ENCODE measurements around the gene GRIN2A.

The GRIN2A gene

GRCh38 chr16:10210944-10211343, 28.7 kb upstream of the GRIN2A start:
- no peak overlapping the region for H3K4me2 ChIP-seq (ENCODE audit: low read length)
- no peak overlapping the region for H3K56ac ChIP-seq (ENCODE audit: low read length)
- no peak overlapping the region for H2AK5ac ChIP-seq (ENCODE audit: low read length)
- no peak overlapping the region for H3K23ac ChIP-seq (ENCODE audit: low read length)
- H3K27me3 ChIP-seq (ENCODE audit: insufficient read depth, low read length, poor library complexity), result no peaks in the 10 kb centered on the region
- no peak overlapping the region for H4K5ac ChIP-seq (ENCODE audit: low read length)
- no peak overlapping the region for H2BK120ac ChIP-seq (ENCODE audit: low read depth, low read length)
- no peak overlapping the region for H3K27ac ChIP-seq (ENCODE audit: low read depth, low read length)
- no CpG with 5 or more reads among the region's 6 CpGs for WGBS (ENCODE audit: extremely low coverage, insufficient coverage, low lambda C conversion rate)
- no peak overlapping the region for H2BK5ac ChIP-seq (ENCODE audit: low read length)
- no peak overlapping the region for H3K9ac ChIP-seq (ENCODE audit: low read length)
- H3K4ac ChIP-seq (ENCODE audit: low read depth, low read length), result no peak overlapping the region
- H4K8ac ChIP-seq (ENCODE audit: low read depth, low read length), result no peak overlapping the region
- H3K79me1 ChIP-seq (ENCODE audit: low read length), result no peaks in the 10 kb centered on the region
- no peaks in the 10 kb centered on the region for H3K79me2 ChIP-seq (ENCODE audit: control insufficient read depth, insufficient read depth, low read length)
- no peaks in the 10 kb centered on the region for H3K36me3 ChIP-seq (ENCODE audit: control insufficient read depth, insufficient read depth, low read length)
- H3K4me3 ChIP-seq (ENCODE audit: low read length), result no peak overlapping the region
- H3K4me1 ChIP-seq (ENCODE audit: control insufficient read depth, low read depth, low read length), result no peaks in the 10 kb centered on the region
- DNase-seq, result no peak
- H2BK15ac ChIP-seq (replicated peaks; ENCODE audit: low read depth), result no peak overlapping the region
- no peak overlapping the region for H3K18ac ChIP-seq (ENCODE audit: low read length)

- no peak overlapping the region for H3K4ac ChIP-seq (ENCODE audit: low read depth, low read length)
- no peak overlapping the region for H3K18ac ChIP-seq (ENCODE audit: low read length)
- H3K4me2 ChIP-seq (ENCODE audit: low read length), result no peak overlapping the region
- no peak overlapping the region for H2BK120ac ChIP-seq (ENCODE audit: low read depth, low read length)
- H2AK5ac ChIP-seq (ENCODE audit: low read length), result no peak overlapping the region
- H3K9ac ChIP-seq (ENCODE audit: low read length), result no peak overlapping the region
- H3K27ac ChIP-seq (ENCODE audit: low read depth, low read length), result no peak overlapping the region
- no peaks in the 10 kb centered on the region for H3K27me3 ChIP-seq (ENCODE audit: insufficient read depth, low read length, poor library complexity)
- H3K4me1 ChIP-seq (ENCODE audit: control insufficient read depth, low read depth, low read length), result no peaks in the 10 kb centered on the region
- H3K79me1 ChIP-seq (ENCODE audit: low read length), result no peaks in the 10 kb centered on the region
- no peak overlapping the region for H3K4me3 ChIP-seq (ENCODE audit: low read length)
- no peaks in the 10 kb centered on the region for H3K36me3 ChIP-seq (ENCODE audit: control insufficient read depth, insufficient read depth, low read length)
- H3K79me2 ChIP-seq (ENCODE audit: control insufficient read depth, insufficient read depth, low read length), result no peaks in the 10 kb centered on the region
- H2BK15ac ChIP-seq (replicated peaks; ENCODE audit: low read depth), result no peak overlapping the region
- H3K23ac ChIP-seq (ENCODE audit: low read length), result no peak overlapping the region
- WGBS (ENCODE audit: extremely low coverage, insufficient coverage, low lambda C conversion rate), result no CpG with 5 or more reads among the region's 3 CpGs
- no peak overlapping the region for H2BK5ac ChIP-seq (ENCODE audit: low read length)
- no peak overlapping the region for H4K5ac ChIP-seq (ENCODE audit: low read length)
- no peak overlapping the region for H3K56ac ChIP-seq (ENCODE audit: low read length)
- DNase-seq, result no peak
- H4K8ac ChIP-seq (ENCODE audit: low read depth, low read length), result no peak overlapping the region
Measured at GRCh38 chr16:10206865-10207264, 24.6 kb upstream of the GRIN2A start.

GRCh38 chr16:10206215-10206614, 24.0 kb upstream of the GRIN2A start:
- no peaks in the 10 kb centered on the region for H3K4me1 ChIP-seq (ENCODE audit: control insufficient read depth, low read depth, low read length)
- no peak overlapping the region for H2BK5ac ChIP-seq (ENCODE audit: low read length)
- no peaks in the 10 kb centered on the region for H3K36me3 ChIP-seq (ENCODE audit: control insufficient read depth, insufficient read depth, low read length)
- no peaks in the 10 kb centered on the region for H3K79me2 ChIP-seq (ENCODE audit: control insufficient read depth, insufficient read depth, low read length)
- H2BK15ac ChIP-seq (replicated peaks; ENCODE audit: low read depth), result no peak overlapping the region
- H3K4me2 ChIP-seq (ENCODE audit: low read length), result no peak overlapping the region
- no peaks in the 10 kb centered on the region for H3K79me1 ChIP-seq (ENCODE audit: low read length)
- H2BK120ac ChIP-seq (ENCODE audit: low read depth, low read length), result no peak overlapping the region
- H4K8ac ChIP-seq (ENCODE audit: low read depth, low read length), result no peak overlapping the region
- H3K23ac ChIP-seq (ENCODE audit: low read length), result no peak overlapping the region
- H3K56ac ChIP-seq (ENCODE audit: low read length), result no peak overlapping the region
- no CpG with 5 or more reads among the region's 1 CpG for WGBS (ENCODE audit: extremely low coverage, insufficient coverage, low lambda C conversion rate)
- H2AK5ac ChIP-seq (ENCODE audit: low read length), result no peak overlapping the region
- no peak for DNase-seq
- no peak overlapping the region for H3K4ac ChIP-seq (ENCODE audit: low read depth, low read length)
- no peak overlapping the region for H3K9ac ChIP-seq (ENCODE audit: low read length)
- H3K27ac ChIP-seq (ENCODE audit: low read depth, low read length), result no peak overlapping the region
- H3K18ac ChIP-seq (ENCODE audit: low read length), result no peak overlapping the region
- no peak overlapping the region for H4K5ac ChIP-seq (ENCODE audit: low read length)
- no peak overlapping the region for H3K4me3 ChIP-seq (ENCODE audit: low read length)
- no peaks in the 10 kb centered on the region for H3K27me3 ChIP-seq (ENCODE audit: insufficient read depth, low read length, poor library complexity)

GRCh38 chr16:10205688-10206087, 23.5 kb upstream of the GRIN2A start:
- H2BK120ac ChIP-seq (ENCODE audit: low read depth, low read length), result no peak overlapping the region
- no peak overlapping the region for H3K4me3 ChIP-seq (ENCODE audit: low read length)
- H3K56ac ChIP-seq (ENCODE audit: low read length), result no peak overlapping the region
- no peaks in the 10 kb centered on the region for H3K36me3 ChIP-seq (ENCODE audit: control insufficient read depth, insufficient read depth, low read length)
- no peak overlapping the region for H3K4me2 ChIP-seq (ENCODE audit: low read length)
- H3K4ac ChIP-seq (ENCODE audit: low read depth, low read length), result no peak overlapping the region
- no peak overlapping the region for H3K18ac ChIP-seq (ENCODE audit: low read length)
- H3K9ac ChIP-seq (ENCODE audit: low read length), result no peak overlapping the region
- no peaks in the 10 kb centered on the region for H3K79me1 ChIP-seq (ENCODE audit: low read length)
- H3K4me1 ChIP-seq (ENCODE audit: control insufficient read depth, low read depth, low read length), result no peaks in the 10 kb centered on the region
- no CpG with 5 or more reads among the region's 7 CpGs for WGBS (ENCODE audit: extremely low coverage, insufficient coverage, low lambda C conversion rate)
- no peak overlapping the region for H2BK15ac ChIP-seq (replicated peaks; ENCODE audit: low read depth)
- H3K23ac ChIP-seq (ENCODE audit: low read length), result no peak overlapping the region
- H4K8ac ChIP-seq (ENCODE audit: low read depth, low read length), result no peak overlapping the region
- H2BK5ac ChIP-seq (ENCODE audit: low read length), result no peak overlapping the region
- no peaks in the 10 kb centered on the region for H3K27me3 ChIP-seq (ENCODE audit: insufficient read depth, low read length, poor library complexity)
- no peak overlapping the region for H4K5ac ChIP-seq (ENCODE audit: low read length)
- DNase-seq, result no peak
- H2AK5ac ChIP-seq (ENCODE audit: low read length), result no peak overlapping the region
- no peaks in the 10 kb centered on the region for H3K79me2 ChIP-seq (ENCODE audit: control insufficient read depth, insufficient read depth, low read length)
- H3K27ac ChIP-seq (ENCODE audit: low read depth, low read length), result no peak overlapping the region

GRCh38 chr16:10202649-10203048, 20.4 kb upstream of the GRIN2A start:
- H3K4me3 ChIP-seq (ENCODE audit: low read length), result no peak overlapping the region
- no peak overlapping the region for H2BK120ac ChIP-seq (ENCODE audit: low read depth, low read length)
- H3K27ac ChIP-seq (ENCODE audit: low read depth, low read length), result no peak overlapping the region
- no peak overlapping the region for H3K23ac ChIP-seq (ENCODE audit: low read length)
- H3K79me1 ChIP-seq (ENCODE audit: low read length), result no peaks in the 10 kb centered on the region
- no peaks in the 10 kb centered on the region for H3K4me1 ChIP-seq (ENCODE audit: control insufficient read depth, low read depth, low read length)
- no peak overlapping the region for H3K4ac ChIP-seq (ENCODE audit: low read depth, low read length)
- no peak overlapping the region for H3K9ac ChIP-seq (ENCODE audit: low read length)
- H3K79me2 ChIP-seq (ENCODE audit: control insufficient read depth, insufficient read depth, low read length), result no peaks in the 10 kb centered on the region
- no peak overlapping the region for H3K18ac ChIP-seq (ENCODE audit: low read length)
- no peaks in the 10 kb centered on the region for H3K27me3 ChIP-seq (ENCODE audit: insufficient read depth, low read length, poor library complexity)
- H3K4me2 ChIP-seq (ENCODE audit: low read length), result no peak overlapping the region
- no peak overlapping the region for H2BK5ac ChIP-seq (ENCODE audit: low read length)
- H4K5ac ChIP-seq (ENCODE audit: low read length), result no peak overlapping the region
- H4K8ac ChIP-seq (ENCODE audit: low read depth, low read length), result no peak overlapping the region
- no peak overlapping the region for H2BK15ac ChIP-seq (replicated peaks; ENCODE audit: low read depth)
- no peak overlapping the region for H3K56ac ChIP-seq (ENCODE audit: low read length)
- no peak overlapping the region for H2AK5ac ChIP-seq (ENCODE audit: low read length)
- DNase-seq, result no peak
- WGBS (ENCODE audit: extremely low coverage, insufficient coverage, low lambda C conversion rate), result no CpG with 5 or more reads among the region's 1 CpG
- H3K36me3 ChIP-seq (ENCODE audit: control insufficient read depth, insufficient read depth, low read length), result no peaks in the 10 kb centered on the region
